DND-41 (cell line): ENCODE measurements around the gene ZDHHC12.

Experiments
- CTCF ChIP-seq: IDR thresholded peaks from 2 replicates; pipeline ENCODE4 v1.5.1; 2012; ENCODE audit warnings: borderline replicate concordance, low read length, moderate library complexity, mild to moderate bottlenecking; ENCODE audit not compliant: poor library complexity, severe bottlenecking; ENCODE audit errors: extremely low read depth
- EZH2 ChIP-seq: IDR thresholded peaks from 3 replicates; pipeline ENCODE4 v1.6.1; 2012; ENCODE audit warnings: borderline replicate concordance, low read depth, mild to moderate bottlenecking, moderate library complexity, low read length, inconsistent platforms; ENCODE audit not compliant: severe bottlenecking

- TF ChIP-seq CTCF (no peak), EZH2 (no peak)
These were observed 17.9 kb downstream of the ZDHHC12 start for GRCh38 chr9:128706045-128706444.
